Natural killer cell (primary cell): Measurements from ENCODE around the gene GXYLT1. TPM values are rescaled to one million over a fixed set of nuclear protein-coding genes. Genes with fewer than 3 reads are reported as not detected.

Experiments used
- ATAC-seq, 3 donors: fragments of 150-1000 bp in 2 of 3; fragments of 200-7000 bp in 1 of 3; cut with Tn5 transposase; 1 replicate in 1 of 3; 2 replicates in 2 of 3; pipeline ENCODE4 v1.10.0; 2021; ENCODE audit warnings: mild to moderate bottlenecking in 2 of 3, moderate library complexity in 2 of 3
- DNase-seq, 2 donors: peaks; one replicate each; pipeline versions ENCODE4 v3.0.0 to v3.0.0-alpha.2; 2013 to 2021; ENCODE audit warnings: mixed read lengths in 1 of 2
- H3K27ac ChIP-seq: one replicate; pipeline ENCODE4 v1.5.1; 2013; ENCODE audit warnings: mild to moderate bottlenecking, low read length
- H3K27me3 ChIP-seq: one replicate; pipeline ENCODE4 v1.6.1; 2013; ENCODE audit warnings: low read length; ENCODE audit not compliant: control insufficient read depth, insufficient read depth
- H3K36me3 ChIP-seq: one replicate; pipeline ENCODE4 v1.6.1; 2013; ENCODE audit warnings: low read length; ENCODE audit not compliant: control insufficient read depth, insufficient read depth
- H3K4me1 ChIP-seq: one replicate; pipeline ENCODE4 v1.6.1; 2013; ENCODE audit warnings: low read length; ENCODE audit not compliant: control insufficient read depth, insufficient read depth
- H3K4me3 ChIP-seq: one replicate; pipeline ENCODE4 v1.5.1; 2013; ENCODE audit warnings: low read length
- H3K9me3 ChIP-seq: one replicate; pipeline ENCODE4 v1.6.1; 2013; ENCODE audit warnings: low read length; ENCODE audit not compliant: control insufficient read depth, insufficient read depth
- H3K27ac Mint-ChIP-seq, 2 donors: one replicate each; pipeline ENCODE4 v1.8.0; 2022; ENCODE audit warnings: mild to moderate bottlenecking in 2 of 2, mixed read lengths in 2 of 2, moderate library complexity in 1 of 2
- H3K27me3 Mint-ChIP-seq, 2 donors: one replicate each; pipeline ENCODE4 v1.8.0; 2022; ENCODE audit warnings: low read depth in 2 of 2, mixed read lengths in 2 of 2
- H3K36me3 Mint-ChIP-seq: one replicate; pipeline ENCODE4 v1.8.0; 2022; ENCODE audit warnings: mixed read lengths
- H3K4me1 Mint-ChIP-seq, 2 donors: one replicate each; pipeline ENCODE4 v1.8.0; 2022; ENCODE audit warnings: mixed read lengths in 2 of 2
- H3K4me3 Mint-ChIP-seq: one replicate; pipeline ENCODE4 v1.8.0; 2022; ENCODE audit warnings: mild to moderate bottlenecking, moderate library complexity, mixed read lengths
- H3K9me3 Mint-ChIP-seq, 2 donors: one replicate each; pipeline ENCODE4 v1.8.0; 2022; ENCODE audit warnings: mixed read lengths in 2 of 2
- CTCF ChIP-seq: fragments of 200-600 bp; IDR thresholded peaks from one replicate; pipeline ENCODE4 v1.8.0; 2022; ENCODE audit warnings: antibody characterized with exemption
- WGBS: methylation state at CpG from one replicate; pipeline ENCODE4 v1.1.7; 2013; ENCODE audit warnings: missing lambda C conversion rate; ENCODE audit not compliant: insufficient coverage; 5-methylcytosine and 5-hydroxymethylcytosine counted together
- intact Hi-C: fragments of 100-400 bp; cut with micrococcal nuclease; formaldehyde crosslinking; loops from one replicate; pipeline ENCODE4 v1.14.2; 2022
- total RNA-seq, 4 donors: library from RNA; stranded (reverse); fragments of 120-200 nt in 1 of 4; gene quantifications; one replicate each; pipeline versions ENCODE4 v1.2.3 to v1.2.4, GENCODE V29; 2013 to 2022

GXYLT1 gene
- total RNA-seq, result 10 to 100 TPM; 12.3 to 13.0 (median 12.7) TPM
- 11.5 TPM for total RNA-seq (2013)

DNA sequence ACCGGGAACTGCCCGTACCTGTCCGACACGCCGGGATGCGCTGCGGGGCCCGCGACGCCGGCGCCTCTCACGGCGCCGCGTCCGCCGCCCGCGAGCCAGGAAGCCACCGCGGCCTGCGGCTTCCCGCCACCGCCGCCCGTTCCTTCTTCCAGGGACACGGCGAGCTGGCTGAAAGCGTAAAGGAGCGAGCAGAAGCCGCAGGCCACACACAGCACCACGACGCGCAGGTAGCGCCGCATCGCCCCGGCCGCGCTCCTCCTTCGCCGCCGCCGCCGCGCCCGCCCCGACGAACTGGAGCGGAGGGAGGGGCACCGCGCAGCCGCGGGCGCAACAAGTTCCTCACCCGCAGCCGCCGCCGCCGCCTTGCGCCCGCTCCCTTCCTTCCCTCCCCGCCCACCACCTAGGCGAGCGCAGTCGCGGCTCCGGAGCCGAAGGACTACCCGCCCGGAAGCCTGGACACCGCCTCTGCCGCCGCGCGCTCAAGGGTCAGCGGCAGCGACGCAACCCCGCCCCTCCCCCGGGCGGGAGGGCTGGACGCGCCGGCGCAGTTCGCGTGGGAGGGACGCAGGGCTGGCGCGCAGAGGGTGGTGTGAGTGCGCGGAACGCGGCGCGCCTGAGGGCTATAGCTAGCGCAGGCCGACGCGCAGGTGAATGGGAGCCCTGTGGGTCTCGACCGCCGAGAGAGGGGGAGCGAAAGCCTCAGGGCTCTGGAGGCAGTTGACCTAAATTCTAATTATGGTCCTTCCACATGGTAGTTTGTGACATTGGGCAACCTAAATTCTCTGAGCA, at the start of gene GXYLT1:
Gene GXYLT1, minus strand, starts transcription at position 467 of the 789 bp plus-strand sequence. Its CDS starts 228 bp downstream, at position 239.
- H3K4me3 ChIP-seq, result peak within 1 kb of the TSS; percentile 73
- Mint-ChIP-seq H3K9me3 (no peaks in the 10 kb centered on the region), H3K36me3 (no peaks in the 10 kb centered on the region), H3K4me1 (peaks cover 31 to 40% of the 10 kb centered on the region in 2 donors), H3K27me3 (no peaks in the 10 kb centered on the region), H3K4me3 (peak within 1 kb of the TSS; percentile 96), H3K27ac (peak within 1 kb of the TSS; percentile 83 to 85)
- ATAC-seq (peak; percentile 90 to 94 (median 91)), DNase-seq (peak; percentile 79 to 86)
- H3K27me3 ChIP-seq, result no peaks in the 10 kb centered on the region
- H3K9me3 ChIP-seq, result no peaks in the 10 kb centered on the region
- peak within 1 kb of the TSS; percentile 46 for H3K27ac ChIP-seq
- intact Hi-C loops, result loop anchor here (1.0 to 5.0 kb wide), 3 partner anchors 46 to 183 kb away; partner anchors contain the start of genes PPHLN1, YAF2 and ZCRB1
- peaks cover 14% of the 10 kb centered on the region for H3K4me1 ChIP-seq
- no peaks in the 10 kb centered on the region for H3K36me3 ChIP-seq
- no peak for TF ChIP-seq CTCF
- WGBS, result under 1% methylated on average over 105 of the region's 106 CpGs

DNA sequence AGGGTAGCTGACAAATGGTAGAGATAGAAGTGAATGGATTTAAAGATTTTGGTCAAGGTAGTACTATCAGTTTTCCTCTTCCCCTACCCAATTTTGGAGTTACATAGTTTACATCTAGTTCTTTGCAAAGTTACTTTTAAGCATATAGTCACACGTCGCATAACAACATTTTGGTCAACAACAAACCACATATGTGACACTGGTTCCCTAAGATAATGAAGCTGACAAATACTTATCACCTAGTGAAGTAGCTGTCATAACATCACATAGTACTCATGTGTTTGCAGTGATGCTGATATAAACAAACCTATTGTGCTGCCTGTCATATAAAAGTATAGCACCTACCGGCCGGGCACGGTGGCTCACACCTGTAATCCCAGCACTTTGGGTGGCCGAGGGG, 48.0 kb upstream of the GXYLT1 start:
- no peaks in the 10 kb centered on the region for H3K9me3 ChIP-seq
- Mint-ChIP-seq H3K4me3 (no peak overlapping the region), H3K36me3 (peaks cover 11% of the 10 kb centered on the region), H3K27me3 (no peaks in the 10 kb centered on the region), H3K4me1 (peaks cover 23 to 34% of the 10 kb centered on the region in 2 donors), H3K9me3 (no peaks in the 10 kb centered on the region), H3K27ac (peak overlapping the region; percentile 14 to 15)
- DNase-seq (no peak), ATAC-seq (peak in 1 of 3 donors; percentile 22)
- intact Hi-C loops, result no loop called here
- WGBS, result 88% methylated on average over 6 of the region's 6 CpGs
- H3K36me3 ChIP-seq, result peaks cover 15% of the 10 kb centered on the region
- no peak for TF ChIP-seq CTCF
- H3K4me3 ChIP-seq, result no peak overlapping the region
- H3K4me1 ChIP-seq, result no peaks in the 10 kb centered on the region
- no peak overlapping the region for H3K27ac ChIP-seq
- H3K27me3 ChIP-seq, result no peaks in the 10 kb centered on the region

- no peak overlapping the region for H3K4me3 Mint-ChIP-seq
- no peaks in the 10 kb centered on the region for H3K9me3 ChIP-seq
- H3K27ac ChIP-seq, result no peak overlapping the region
- H3K27me3 Mint-ChIP-seq, result no peaks in the 10 kb centered on the region
- H3K9me3 Mint-ChIP-seq, result no peaks in the 10 kb centered on the region
- H3K36me3 Mint-ChIP-seq, result peaks cover 11% of the 10 kb centered on the region
- peak overlapping the region; percentile 14 to 15 for H3K27ac Mint-ChIP-seq
- peaks cover 20 to 30% of the 10 kb centered on the region in 2 donors for H3K4me1 Mint-ChIP-seq
- intact Hi-C loops, result no loop called here
- no peak overlapping the region for H3K4me3 ChIP-seq
- WGBS, result no CpG with 5 or more reads among the region's 1 CpG
- DNase-seq, result no peak
- H3K27me3 ChIP-seq, result no peaks in the 10 kb centered on the region
- no peak for ATAC-seq
- TF ChIP-seq CTCF, result no peak
- peaks cover 12% of the 10 kb centered on the region for H3K36me3 ChIP-seq
- H3K4me1 ChIP-seq, result no peaks in the 10 kb centered on the region
Observed at GRCh38 chr12:42192258-42192657, 47.6 kb upstream of the GXYLT1 start.
